Parathyroid adenoma (tissue), 2 donors: Measurements from ENCODE around the gene ATP6V1C2.
"Not testable (repeated sequence)": the region's sequence is repeated elsewhere in the genome, so short reads cannot be mapped to it uniquely, and the experiment has no call there.

Source experiments
- H2AFZ ChIP-seq: fragments of 300-600 bp; sonication (generic); one replicate; pipeline ENCODE4 v1.7.0; 2017; ENCODE audit warnings: antibody characterized with exemption, mild to moderate bottlenecking
- H3K27ac ChIP-seq: fragments of 300-600 bp; sonication (generic); one replicate; pipeline ENCODE4 v1.7.0; 2017
- H3K27me3 ChIP-seq: fragments of 300-600 bp; sonication (generic); one replicate; pipeline ENCODE4 v1.7.0; 2017; ENCODE audit warnings: low read length; ENCODE audit not compliant: control insufficient read depth, insufficient read depth
- H3K36me3 ChIP-seq: fragments of 300-600 bp; sonication (generic); one replicate; pipeline ENCODE4 v1.7.0; 2017; ENCODE audit warnings: low read length; ENCODE audit not compliant: control insufficient read depth, insufficient read depth
- H3K4me1 ChIP-seq: fragments of 300-600 bp; sonication (generic); one replicate; pipeline ENCODE4 v1.7.0; 2017; ENCODE audit warnings: control low read depth
- H3K4me2 ChIP-seq: fragments of 300-600 bp; sonication (generic); one replicate; pipeline ENCODE4 v1.7.0; 2017; ENCODE audit warnings: low read length
- H3K4me3 ChIP-seq: fragments of 300-600 bp; sonication (generic); one replicate; pipeline ENCODE4 v1.7.0; 2017; ENCODE audit warnings: low read depth, low read length
- H3K79me2 ChIP-seq: fragments of 300-600 bp; sonication (generic); one replicate; pipeline ENCODE4 v1.7.0; 2017; ENCODE audit warnings: control low read depth
- H3K9ac ChIP-seq: fragments of 300-600 bp; sonication (generic); one replicate; pipeline ENCODE4 v1.7.0; 2017; ENCODE audit warnings: mild to moderate bottlenecking
- H3K9me3 ChIP-seq: fragments of 300-600 bp; sonication (generic); one replicate; pipeline ENCODE4 v1.7.0; 2017; ENCODE audit warnings: low read length; ENCODE audit not compliant: control insufficient read depth
- TF ChIP-seq, protein P1 (sequence below): fragments of 300-600 bp; sonication (generic); IDR thresholded peaks from one replicate; pipeline ENCODE4 v1.7.0; 2017; ENCODE audit warnings: antibody characterized with exemption, mild to moderate bottlenecking
- donor health status: primary hyperparathyroidism.

Gene ATP6V1C2

DNA sequence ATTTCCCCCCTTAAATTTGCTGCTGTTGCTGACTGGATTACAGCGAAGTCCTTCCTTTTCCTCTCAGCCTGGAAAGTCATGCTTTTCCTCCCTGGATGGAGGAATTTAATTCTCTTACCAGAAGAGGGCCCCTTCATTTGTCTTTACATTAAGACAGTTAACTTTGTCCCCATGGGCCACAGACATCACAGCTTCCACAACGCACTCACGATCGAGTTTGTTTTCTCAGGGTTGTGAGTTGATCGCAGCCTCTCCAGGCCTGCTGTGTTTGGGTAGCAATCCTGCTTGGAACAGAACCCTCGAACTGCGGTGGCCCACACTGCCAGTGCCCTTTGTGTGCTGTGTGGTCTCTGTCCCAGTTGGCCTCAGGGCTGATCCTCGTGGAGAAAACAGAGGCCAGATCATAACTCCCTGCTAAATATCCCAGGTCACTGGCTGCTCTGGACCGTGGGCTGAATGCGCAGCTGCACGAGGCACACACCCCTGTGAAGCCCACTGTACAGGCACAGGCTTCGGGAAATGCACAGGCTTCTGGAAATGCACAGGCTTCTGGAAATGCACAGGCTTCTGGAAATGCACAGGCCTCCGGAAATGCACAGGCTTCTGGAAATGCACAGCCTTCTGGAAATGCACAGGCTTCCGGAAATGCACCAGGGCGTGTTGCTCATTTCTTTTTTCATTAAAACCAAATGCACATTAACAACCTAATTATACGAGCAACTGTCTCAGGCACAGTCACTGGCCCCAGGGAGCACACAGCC lies 93.3 kb downstream of the ATP6V1C2 start:
- TF ChIP-seq, protein P1, sequence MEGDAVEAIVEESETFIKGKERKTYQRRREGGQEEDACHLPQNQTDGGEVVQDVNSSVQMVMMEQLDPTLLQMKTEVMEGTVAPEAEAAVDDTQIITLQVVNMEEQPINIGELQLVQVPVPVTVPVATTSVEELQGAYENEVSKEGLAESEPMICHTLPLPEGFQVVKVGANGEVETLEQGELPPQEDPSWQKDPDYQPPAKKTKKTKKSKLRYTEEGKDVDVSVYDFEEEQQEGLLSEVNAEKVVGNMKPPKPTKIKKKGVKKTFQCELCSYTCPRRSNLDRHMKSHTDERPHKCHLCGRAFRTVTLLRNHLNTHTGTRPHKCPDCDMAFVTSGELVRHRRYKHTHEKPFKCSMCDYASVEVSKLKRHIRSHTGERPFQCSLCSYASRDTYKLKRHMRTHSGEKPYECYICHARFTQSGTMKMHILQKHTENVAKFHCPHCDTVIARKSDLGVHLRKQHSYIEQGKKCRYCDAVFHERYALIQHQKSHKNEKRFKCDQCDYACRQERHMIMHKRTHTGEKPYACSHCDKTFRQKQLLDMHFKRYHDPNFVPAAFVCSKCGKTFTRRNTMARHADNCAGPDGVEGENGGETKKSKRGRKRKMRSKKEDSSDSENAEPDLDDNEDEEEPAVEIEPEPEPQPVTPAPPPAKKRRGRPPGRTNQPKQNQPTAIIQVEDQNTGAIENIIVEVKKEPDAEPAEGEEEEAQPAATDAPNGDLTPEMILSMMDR, result no peak
- Histone ChIP-seq H3K27me3 (no peaks in the 10 kb centered on the region), H3K79me2 (peaks cover 12% of the 10 kb centered on the region), H3K27ac (no peak overlapping the region), H3K36me3 (peaks cover 2% of the 10 kb centered on the region), H3K4me3 (no peak overlapping the region), H3K9ac (no peak overlapping the region), H3K4me1 (peaks cover 6% of the 10 kb centered on the region), H3K9me3 (no peaks in the 10 kb centered on the region), H3K4me2 (no peak overlapping the region), H2AFZ (no peak overlapping the region)

DNA sequence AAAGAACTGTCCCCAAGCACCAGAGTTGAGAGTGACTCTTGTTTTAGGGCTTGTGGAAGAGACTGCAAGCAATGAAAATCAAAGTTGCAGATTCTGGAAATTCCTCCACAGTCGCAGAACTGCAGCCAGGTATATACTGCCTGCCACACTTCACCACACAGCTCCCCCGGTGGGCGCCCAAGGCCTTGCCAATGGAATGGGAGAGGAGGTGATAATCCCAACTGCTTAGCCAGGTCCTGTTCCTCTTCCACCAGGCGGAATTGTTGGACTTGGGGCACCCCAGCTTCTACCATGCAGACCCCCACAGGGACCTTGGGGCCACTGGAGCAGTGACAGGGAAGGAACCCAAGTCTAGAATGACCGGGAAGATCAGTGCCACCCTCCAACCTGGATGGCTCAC lies 96.0 kb downstream of the ATP6V1C2 start:
- Histone ChIP-seq H3K4me1 (no peaks in the 10 kb centered on the region), H3K4me2 (no peak overlapping the region), H3K27me3 (no peaks in the 10 kb centered on the region), H3K9ac (no peak overlapping the region), H3K79me2 (no peaks in the 10 kb centered on the region), H3K9me3 (no peaks in the 10 kb centered on the region), H3K36me3 (no peaks in the 10 kb centered on the region), H3K27ac (no peak overlapping the region), H2AFZ (no peak overlapping the region), H3K4me3 (no peak overlapping the region)
- TF ChIP-seq, protein P1, result peak; percentile 12

DNA sequence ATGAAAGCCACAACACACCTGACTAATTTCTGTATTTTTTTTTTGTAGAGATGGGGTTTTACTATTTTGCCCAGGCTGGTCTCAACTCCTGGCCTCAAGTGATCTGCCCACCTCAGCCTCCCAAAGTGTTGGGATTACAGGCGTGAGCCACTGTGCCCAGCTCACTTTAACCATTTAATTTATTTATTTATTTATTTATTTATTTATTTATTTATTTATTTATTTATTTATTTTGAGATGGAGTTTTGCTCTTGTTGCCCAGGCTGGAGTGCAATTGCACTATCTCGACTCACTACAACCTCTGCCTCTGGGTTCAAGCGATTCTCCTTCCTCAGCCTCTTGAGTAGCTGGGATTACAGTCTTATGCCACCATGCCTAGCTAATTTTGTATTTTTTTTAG lies 96.9 kb downstream of the ATP6V1C2 start:
- not testable (repeated sequence) for H3K4me2 ChIP-seq, H2AFZ ChIP-seq, H3K27ac ChIP-seq

DNA sequence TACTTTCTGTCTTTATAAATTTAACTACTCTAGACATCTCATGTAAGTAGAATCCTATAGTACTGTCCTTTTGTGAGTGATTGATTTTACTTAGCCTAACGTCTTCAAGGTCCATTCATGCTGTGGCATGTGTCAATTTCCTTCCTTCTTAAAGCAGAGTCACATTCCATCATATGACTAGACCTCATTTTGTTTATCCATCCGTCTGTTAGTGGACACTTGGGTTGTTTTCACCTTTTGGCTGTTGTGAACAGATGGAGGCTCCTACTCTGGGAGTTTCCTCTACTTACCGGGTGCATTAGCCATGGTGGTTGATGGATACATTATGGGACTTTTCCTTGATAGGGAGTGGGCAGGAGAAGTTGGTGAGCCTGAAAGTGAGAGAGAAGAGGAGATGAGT lies 97.6 kb downstream of the ATP6V1C2 start:
- Histone ChIP-seq H3K4me1 (no peaks in the 10 kb centered on the region), H3K79me2 (no peaks in the 10 kb centered on the region), H3K27ac (no peak overlapping the region), H3K4me3 (no peak overlapping the region), H3K4me2 (no peak overlapping the region), H3K9me3 (no peaks in the 10 kb centered on the region), H3K36me3 (no peaks in the 10 kb centered on the region), H3K9ac (no peak overlapping the region), H2AFZ (no peak overlapping the region), H3K27me3 (no peaks in the 10 kb centered on the region)
- TF ChIP-seq, protein P1, result no peak

More for the DNA sequence above, 96.9 kb downstream of the ATP6V1C2 start:
- not testable (repeated sequence) for H3K36me3 ChIP-seq, H3K9me3 ChIP-seq, H3K79me2 ChIP-seq, H3K9ac ChIP-seq, H3K27me3 ChIP-seq, H3K4me1 ChIP-seq, H3K4me3 ChIP-seq

DNA sequence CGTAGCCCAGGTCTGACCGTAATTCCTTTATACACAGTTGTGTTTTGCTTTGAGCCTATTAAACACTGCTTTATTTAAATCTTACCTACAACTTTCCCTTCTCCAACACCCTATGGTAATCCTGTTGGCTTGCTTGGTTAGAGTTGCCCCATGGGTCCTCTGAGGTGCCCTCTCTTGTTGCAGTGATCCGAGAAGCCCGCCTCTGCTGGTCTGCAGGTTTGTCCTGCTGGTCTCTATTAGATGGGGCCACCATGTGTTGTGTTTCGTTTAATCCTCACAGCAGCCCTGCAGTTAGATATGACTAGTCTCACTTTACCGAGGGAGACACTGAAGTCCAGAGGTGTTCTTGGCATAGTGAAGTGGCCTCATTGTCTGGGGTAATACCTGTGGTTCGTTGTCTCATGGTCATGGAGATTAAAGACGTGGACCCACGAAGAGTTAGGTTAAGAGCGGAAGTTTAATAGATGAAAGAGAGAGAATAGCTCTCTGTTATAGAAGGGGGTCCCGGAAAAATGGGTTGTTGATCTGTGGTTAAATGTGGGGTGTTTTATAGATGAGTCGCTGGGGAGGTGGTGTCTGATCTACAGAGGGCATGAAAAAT lies 98.4 kb downstream of the ATP6V1C2 start:
- H3K9ac ChIP-seq, result no peak overlapping the region
- H3K79me2 ChIP-seq, result no peaks in the 10 kb centered on the region
- no peak overlapping the region for H3K27ac ChIP-seq
- H3K4me3 ChIP-seq, result no peak overlapping the region
- no peaks in the 10 kb centered on the region for H3K4me1 ChIP-seq
- no peaks in the 10 kb centered on the region for H3K9me3 ChIP-seq
- TF ChIP-seq, protein P1, result no peak
- H2AFZ ChIP-seq, result no peak overlapping the region
- no peaks in the 10 kb centered on the region for H3K36me3 ChIP-seq
- H3K4me2 ChIP-seq, result no peak overlapping the region
- no peaks in the 10 kb centered on the region for H3K27me3 ChIP-seq
